Measurements from ENCODE around the gene RCCD1.

The RCCD1 gene

DNA sequence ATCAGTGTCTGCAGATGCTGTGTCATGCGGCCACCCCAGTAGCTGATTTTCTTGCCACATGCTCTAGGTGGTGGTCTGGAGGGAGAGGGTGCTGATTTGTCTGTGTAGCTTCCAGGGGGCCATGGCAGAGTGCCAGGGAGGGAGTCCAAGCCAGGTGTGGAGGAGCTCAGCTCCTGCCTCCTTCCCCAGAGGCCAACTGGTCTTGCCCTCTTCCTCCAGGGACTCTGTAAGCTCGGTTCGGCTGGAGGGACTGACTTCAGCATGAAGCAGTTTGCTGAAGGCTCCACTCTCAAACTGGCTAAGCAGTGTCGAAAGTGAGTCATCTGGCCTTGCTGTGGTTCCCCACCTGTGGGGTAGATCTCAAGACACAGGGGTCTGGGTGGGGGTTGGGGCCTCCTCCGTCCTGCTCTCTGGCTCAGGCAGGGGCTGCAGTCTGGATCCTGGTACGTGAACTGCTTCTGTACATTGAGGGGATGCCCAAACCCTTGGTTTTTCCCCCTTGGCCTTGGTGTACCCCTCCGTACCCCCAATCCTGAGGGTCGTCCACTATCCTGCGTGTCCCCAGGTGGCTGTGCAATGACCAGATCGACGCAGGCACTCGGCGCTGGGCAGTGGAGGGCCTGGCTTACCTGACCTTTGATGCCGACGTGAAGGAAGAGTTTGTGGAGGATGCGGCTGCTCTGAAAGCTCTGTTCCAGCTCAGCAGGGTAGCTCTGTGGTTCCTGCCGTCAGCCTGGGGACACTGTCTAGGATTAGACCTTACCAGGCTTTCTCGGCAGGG, 6.9 kb upstream of the RCCD1 start:
- no peak for TF ChIP-seq FOXM1 (IDR thresholded peaks at IDR 0.05; ENCODE audit: borderline replicate concordance, low read depth)
- TF ChIP-seq ZBTB7A (IDR thresholded peaks at IDR 0.05; ENCODE audit: low read depth), result no peak
- TF ChIP-seq TCF12 (IDR thresholded peaks at IDR 0.05; ENCODE audit: low read depth), result no peak
- TF ChIP-seq, protein P1, sequence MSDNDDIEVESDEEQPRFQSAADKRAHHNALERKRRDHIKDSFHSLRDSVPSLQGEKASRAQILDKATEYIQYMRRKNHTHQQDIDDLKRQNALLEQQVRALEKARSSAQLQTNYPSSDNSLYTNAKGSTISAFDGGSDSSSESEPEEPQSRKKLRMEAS (IDR thresholded peaks at IDR 0.05), result no peak
- TF ChIP-seq CREB1 (IDR thresholded peaks at IDR 0.05; ENCODE audit: low read depth), result no peak
- TF ChIP-seq TAF1 (IDR thresholded peaks at IDR 0.05; ENCODE audit: low read depth), result no peak
- no peak for TF ChIP-seq TEAD4 (IDR thresholded peaks at IDR 0.05)
- TF ChIP-seq NFIC (IDR thresholded peaks at IDR 0.05), result no peak
- no peak for TF ChIP-seq YY1 (IDR thresholded peaks at IDR 0.05; ENCODE audit: low read depth)
- TF ChIP-seq REST (IDR thresholded peaks at IDR 0.05; ENCODE audit: low read depth), result no peak
- TF ChIP-seq RAD21 (IDR thresholded peaks at IDR 0.05; ENCODE audit: low read depth), result no peak
- no peak for TF ChIP-seq EP300 (IDR thresholded peaks at IDR 0.05; ENCODE audit: borderline replicate concordance)
- no peak for TF ChIP-seq EGR1 (IDR thresholded peaks at IDR 0.05)
- no peak for TF ChIP-seq CEBPB (IDR thresholded peaks at IDR 0.05)
- no peak for TF ChIP-seq USF1 (IDR thresholded peaks at IDR 0.05)

GRCh38 chr15:90948506-90948905, 6.2 kb upstream of the RCCD1 start:
- TF ChIP-seq TCF12 (IDR thresholded peaks at IDR 0.05; ENCODE audit: low read depth) (no peak), TAF1 (IDR thresholded peaks at IDR 0.05; ENCODE audit: low read depth) (no peak), YY1 (IDR thresholded peaks at IDR 0.05; ENCODE audit: low read depth) (no peak), TEAD4 (IDR thresholded peaks at IDR 0.05) (no peak)

DNA sequence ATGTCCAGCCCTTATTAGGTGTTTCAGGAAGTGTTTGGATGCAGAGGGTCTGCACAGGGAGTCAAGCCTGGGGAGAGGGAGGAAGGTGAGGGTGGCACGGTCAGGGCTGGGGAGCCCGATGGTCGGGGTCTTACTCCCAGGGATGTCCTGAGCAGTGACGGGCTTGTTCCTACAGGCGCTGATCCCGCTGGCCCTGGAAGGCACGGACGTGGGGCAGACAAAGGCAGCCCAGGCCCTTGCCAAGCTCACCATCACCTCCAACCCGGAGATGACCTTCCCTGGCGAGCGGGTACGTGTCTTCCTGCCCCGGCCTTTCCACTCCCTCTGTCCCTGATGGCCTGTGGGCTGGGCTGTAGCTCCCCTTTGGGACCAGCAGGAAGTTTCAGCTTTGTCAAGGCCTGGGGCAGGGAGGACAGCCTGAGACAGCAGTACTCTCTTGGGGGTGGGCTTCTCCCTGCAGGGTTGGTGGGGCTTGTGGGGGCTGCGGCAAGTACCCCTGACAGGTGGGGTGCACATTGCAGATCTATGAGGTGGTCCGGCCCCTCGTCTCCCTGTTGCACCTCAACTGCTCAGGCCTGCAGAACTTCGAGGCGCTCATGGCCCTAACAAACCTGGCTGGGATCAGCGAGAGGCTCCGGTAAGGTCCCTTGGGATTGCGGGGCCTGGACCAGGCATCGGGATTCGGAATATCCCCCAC, 4.6 kb upstream of the RCCD1 start:
- TF ChIP-seq USF1 (IDR thresholded peaks at IDR 0.05) (no peak), EP300 (IDR thresholded peaks at IDR 0.05; ENCODE audit: borderline replicate concordance) (no peak), ZBTB7A (IDR thresholded peaks at IDR 0.05; ENCODE audit: low read depth) (no peak), TEAD4 (IDR thresholded peaks at IDR 0.05) (no peak), NFIC (IDR thresholded peaks at IDR 0.05) (no peak), CEBPB (IDR thresholded peaks at IDR 0.05) (no peak), FOXM1 (IDR thresholded peaks at IDR 0.05; ENCODE audit: borderline replicate concordance, low read depth) (no peak), TCF12 (IDR thresholded peaks at IDR 0.05; ENCODE audit: low read depth) (no peak), YY1 (IDR thresholded peaks at IDR 0.05; ENCODE audit: low read depth) (no peak), REST (IDR thresholded peaks at IDR 0.05; ENCODE audit: low read depth) (no peak), TAF1 (IDR thresholded peaks at IDR 0.05; ENCODE audit: low read depth) (no peak), CREB1 (IDR thresholded peaks at IDR 0.05; ENCODE audit: low read depth) (no peak), RAD21 (IDR thresholded peaks at IDR 0.05; ENCODE audit: low read depth) (no peak)
- TF ChIP-seq, protein P1 (IDR thresholded peaks at IDR 0.05), result no peak

- TF ChIP-seq ZBTB7A (IDR thresholded peaks at IDR 0.05; ENCODE audit: low read depth) (no peak), EP300 (IDR thresholded peaks at IDR 0.05; ENCODE audit: borderline replicate concordance) (no peak), RAD21 (IDR thresholded peaks at IDR 0.05; ENCODE audit: low read depth) (no peak), TCF12 (IDR thresholded peaks at IDR 0.05; ENCODE audit: low read depth) (no peak), CEBPB (IDR thresholded peaks at IDR 0.05) (no peak), EGR1 (IDR thresholded peaks at IDR 0.05) (no peak), FOXM1 (IDR thresholded peaks at IDR 0.05; ENCODE audit: borderline replicate concordance, low read depth) (no peak), TEAD4 (IDR thresholded peaks at IDR 0.05) (no peak)
- TF ChIP-seq, protein P1 (IDR thresholded peaks at IDR 0.05), result no peak
Observed at GRCh38 chr15:90950676-90951075, 4.0 kb upstream of the RCCD1 start.

Measured in Ishikawa (cell line).